Small intestine (tissue), 7 donors: ENCODE data around the gene RNF150. TPM values are rescaled to one million over a fixed set of nuclear protein-coding genes. Genes with fewer than 3 reads are reported as not detected.

ENCODE experiments used
- DNase-seq, 2 donors: peaks; one replicate each; pipeline versions ENCODE4 v3.0.0 to v3.0.0-alpha.2; 2013
- FAIRE-seq: peaks from 2 replicates; lab custom pipeline; 2012; peaks lifted over from hg19 to GRCh38; lab: Jason Lieb, UNC
- H3K27ac ChIP-seq, 3 donors: one replicate each; pipeline ENCODE4 v1.5.1; 2013; ENCODE audit warnings: low read length in 2 of 3, mild to moderate bottlenecking in 2 of 3, control low read depth in 1 of 3, inconsistent platforms in 1 of 3, low read depth in 1 of 3, moderate library complexity in 1 of 3
- H3K27me3 ChIP-seq, 3 donors: one replicate each; pipeline ENCODE4 v1.6.1; 2013; ENCODE audit warnings: low read length in 3 of 3, inconsistent platforms in 1 of 3; ENCODE audit not compliant: control insufficient read depth in 3 of 3, insufficient read depth in 3 of 3
- H3K36me3 ChIP-seq, 3 donors: one replicate each; pipeline ENCODE4 v1.6.1; 2013; ENCODE audit warnings: low read length in 3 of 3, inconsistent platforms in 1 of 3, low read depth in 1 of 3, mild to moderate bottlenecking in 1 of 3, moderate library complexity in 1 of 3; ENCODE audit not compliant: control insufficient read depth in 3 of 3, insufficient read depth in 2 of 3
- H3K4me1 ChIP-seq, 3 donors: one replicate each; pipeline ENCODE4 v1.6.1; 2013; ENCODE audit warnings: low read length in 2 of 3, inconsistent platforms in 1 of 3, low read depth in 1 of 3, mild to moderate bottlenecking in 1 of 3, moderate library complexity in 1 of 3; ENCODE audit not compliant: control insufficient read depth in 3 of 3, insufficient read depth in 2 of 3
- H3K4me3 ChIP-seq, 3 donors: one replicate each; pipeline ENCODE4 v1.5.1; 2013; ENCODE audit warnings: low read length in 3 of 3, control low read depth in 1 of 3, inconsistent platforms in 1 of 3, low read depth in 1 of 3, mild to moderate bottlenecking in 1 of 3, moderate library complexity in 1 of 3
- H3K9me3 ChIP-seq, 2 donors: one replicate each; pipeline ENCODE4 v1.6.1; 2013; ENCODE audit warnings: low read depth in 1 of 2, low read length in 1 of 2; ENCODE audit not compliant: control insufficient read depth in 2 of 2, insufficient read depth in 1 of 2
- WGBS, 3 donors: extraction: QIAGEN DNeasy Blood & Tissue Kit; methylation state at CpG; one replicate each; pipeline ENCODE4 v1.1.7; 2013; 5-methylcytosine and 5-hydroxymethylcytosine counted together
- polyA plus RNA-seq, 4 donors: library from polyadenylated mRNA; stranded (reverse) in 3 of 4; unstranded in 1 of 4; fragments of 200-250 nt in 3 of 4; fragments of 120-200 nt in 1 of 4; gene quantifications; one replicate each; pipeline versions ENCODE4 v1.2.1 to v1.2.3, GENCODE V29; 2013
- donor health status: healthy with polysubstance abuse.
- donor health status: control.
- donor health status: control.
- donor health status: Bipolar disorder and iron deficiency.
- donor health status: healthy.

RNF150 gene
- polyA plus RNA-seq, 4 donors, result 0.27 to 2.3 (median 1.1) TPM; not detected in 1

- Histone ChIP-seq H3K27ac (no peak overlapping the region), H3K27me3 (no peaks in the 10 kb centered on the region), H3K4me3 (no peak overlapping the region), H3K9me3 (no peaks in the 10 kb centered on the region), H3K4me1 (no peaks in the 10 kb centered on the region), H3K36me3 (no peaks in the 10 kb centered on the region)
- no peak for DNase-seq
- 14 to 55% (median 30%) methylated on average over 5 of the region's 5 CpGs for WGBS, 3 donors
- FAIRE-seq, result no peak
Observed at GRCh38 chr4:140870427-140870826, 262.8 kb downstream of the RNF150 start.

GRCh38 chr4:140869446-140869845 is 263.8 kb downstream of the RNF150 start:
- H3K9me3 ChIP-seq, result no peaks in the 10 kb centered on the region
- 75 to 83% (median 76%) methylated on average over 1 of the region's 1 CpG for WGBS, 3 donors
- no peaks in the 10 kb centered on the region for H3K27me3 ChIP-seq
- no peak overlapping the region for H3K27ac ChIP-seq
- no peaks in the 10 kb centered on the region for H3K4me1 ChIP-seq
- no peak overlapping the region for H3K4me3 ChIP-seq
- no peaks in the 10 kb centered on the region for H3K36me3 ChIP-seq
- DNase-seq (peak in 1 of 2 donors; percentile 39), FAIRE-seq (no peak)

GRCh38 chr4:140867356-140867755 is 265.9 kb downstream of the RNF150 start:
- Histone ChIP-seq H3K9me3 (no peaks in the 10 kb centered on the region), H3K4me3 (no peak overlapping the region), H3K27me3 (no peaks in the 10 kb centered on the region), H3K27ac (no peak overlapping the region), H3K4me1 (no peaks in the 10 kb centered on the region), H3K36me3 (no peaks in the 10 kb centered on the region)
- DNase-seq (no peak), FAIRE-seq (no peak)
- WGBS, 3 donors, result 81 to 95% (median 88%) methylated on average over 3 of the region's 3 CpGs

- H3K4me3 ChIP-seq, result no peak overlapping the region
- peaks cover 0 to 3% (median 0%) of the 10 kb centered on the region in 3 donors for H3K4me1 ChIP-seq
- no peaks in the 10 kb centered on the region for H3K36me3 ChIP-seq
- no peaks in the 10 kb centered on the region for H3K9me3 ChIP-seq
- FAIRE-seq (no peak), DNase-seq (no peak)
- no peaks in the 10 kb centered on the region for H3K27me3 ChIP-seq
- 32 to 73% (median 62%) methylated on average over 5 of the region's 5 CpGs for WGBS, 3 donors
- no peak overlapping the region for H3K27ac ChIP-seq
Observed at GRCh38 chr4:140866492-140867005, 266.7 kb downstream of the RNF150 start.

GRCh38 chr4:140865253-140866217 is 267.7 kb downstream of the RNF150 start:
- Histone ChIP-seq H3K9me3 (no peaks in the 10 kb centered on the region), H3K4me1 (peaks cover 0 to 3% (median 0%) of the 10 kb centered on the region in 3 donors), H3K36me3 (no peaks in the 10 kb centered on the region), H3K27me3 (no peaks in the 10 kb centered on the region), H3K27ac (no peak overlapping the region), H3K4me3 (no peak overlapping the region)
- WGBS, 3 donors, result 79 to 85% (median 83%) methylated on average over 7 of the region's 7 CpGs
- FAIRE-seq (no peak), DNase-seq (no peak)

- FAIRE-seq, result no peak
- H3K4me3 ChIP-seq, result no peak overlapping the region
Observed at GRCh38 chr4:140863197-140863596, 270.1 kb downstream of the RNF150 start.

GRCh38 chr4:140862177-140862442 is 271.2 kb downstream of the RNF150 start:
- H3K27me3 ChIP-seq, result no peaks in the 10 kb centered on the region
- 23 to 51% (median 33%) methylated on average over 4 of the region's 4 CpGs for WGBS, 3 donors
- no peaks in the 10 kb centered on the region for H3K36me3 ChIP-seq
- FAIRE-seq (no peak), DNase-seq (peak in 1 of 2 donors; percentile 23)
- no peak overlapping the region for H3K4me3 ChIP-seq
- no peak overlapping the region for H3K27ac ChIP-seq
- H3K4me1 ChIP-seq, result peaks cover 0 to 3% (median 0%) of the 10 kb centered on the region in 3 donors
- H3K9me3 ChIP-seq, result no peaks in the 10 kb centered on the region

More at GRCh38 chr4:140863197-140863596, 270.1 kb downstream of the RNF150 start:
- Histone ChIP-seq H3K27me3 (no peaks in the 10 kb centered on the region), H3K27ac (no peak overlapping the region), H3K4me1 (peaks cover 0 to 3% (median 0%) of the 10 kb centered on the region in 3 donors), H3K36me3 (no peaks in the 10 kb centered on the region), H3K9me3 (no peaks in the 10 kb centered on the region)
- WGBS, 3 donors, result 68 to 79% (median 75%) methylated on average over 2 of the region's 2 CpGs
- peak in 1 of 2 donors; percentile 15 for DNase-seq

- no peaks in the 10 kb centered on the region for H3K36me3 ChIP-seq
- WGBS, 3 donors, result 42 to 45% (median 43%) methylated on average over 7 of the region's 7 CpGs
- no peak for FAIRE-seq
Observed at GRCh38 chr4:140861359-140862176, 271.7 kb downstream of the RNF150 start.

More at GRCh38 chr4:140861359-140862176, 271.7 kb downstream of the RNF150 start:
- Histone ChIP-seq H3K4me1 (peaks cover 0 to 3% (median 0%) of the 10 kb centered on the region in 3 donors), H3K27me3 (no peaks in the 10 kb centered on the region), H3K9me3 (no peaks in the 10 kb centered on the region), H3K4me3 (no peak overlapping the region), H3K27ac (no peak overlapping the region)
- DNase-seq, result peak; percentile 72 to 86
